GM12865 (cell line): ENCODE data around the gene GIMAP2.

ENCODE experiments used
- DNase-seq: peaks from one replicate; pipeline ENCODE4 v3.0.0; 2010; ENCODE audit warnings: low read depth
- H3K4me3 ChIP-seq: 2 replicates; pipeline ENCODE4 v1.5.1; 2011; ENCODE audit warnings: mild to moderate bottlenecking, low read depth, low read length, control low read depth
- TF ChIP-seq, protein P1 (sequence below): IDR thresholded peaks from 2 replicates; pipeline ENCODE4 v1.5.1; 2011; ENCODE audit warnings: low read length, control low read depth, low read depth, inconsistent platforms; ENCODE audit not compliant: insufficient read depth; ENCODE audit errors: missing control alignments

Gene GIMAP2

DNA sequence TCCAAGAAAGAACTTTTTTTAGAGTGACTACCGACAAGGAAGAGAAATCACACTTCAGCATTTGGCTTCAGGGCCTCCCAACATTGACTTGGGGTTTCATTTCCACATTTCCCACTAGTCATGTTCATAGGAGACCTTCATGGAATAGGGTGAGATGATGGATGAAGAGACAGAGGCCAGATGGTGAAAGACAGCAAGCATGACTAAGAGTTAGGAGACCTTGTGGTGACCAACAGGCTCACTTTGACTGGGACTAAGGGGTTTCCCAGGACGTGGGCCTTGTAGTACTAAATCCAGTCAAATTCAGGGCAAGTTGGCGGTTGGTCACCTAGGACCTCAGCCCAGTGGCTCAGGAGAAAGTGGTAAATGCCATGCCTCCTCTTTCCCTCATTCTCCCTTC, 48.7 kb downstream of the GIMAP2 start:
- TF ChIP-seq, protein P1, sequence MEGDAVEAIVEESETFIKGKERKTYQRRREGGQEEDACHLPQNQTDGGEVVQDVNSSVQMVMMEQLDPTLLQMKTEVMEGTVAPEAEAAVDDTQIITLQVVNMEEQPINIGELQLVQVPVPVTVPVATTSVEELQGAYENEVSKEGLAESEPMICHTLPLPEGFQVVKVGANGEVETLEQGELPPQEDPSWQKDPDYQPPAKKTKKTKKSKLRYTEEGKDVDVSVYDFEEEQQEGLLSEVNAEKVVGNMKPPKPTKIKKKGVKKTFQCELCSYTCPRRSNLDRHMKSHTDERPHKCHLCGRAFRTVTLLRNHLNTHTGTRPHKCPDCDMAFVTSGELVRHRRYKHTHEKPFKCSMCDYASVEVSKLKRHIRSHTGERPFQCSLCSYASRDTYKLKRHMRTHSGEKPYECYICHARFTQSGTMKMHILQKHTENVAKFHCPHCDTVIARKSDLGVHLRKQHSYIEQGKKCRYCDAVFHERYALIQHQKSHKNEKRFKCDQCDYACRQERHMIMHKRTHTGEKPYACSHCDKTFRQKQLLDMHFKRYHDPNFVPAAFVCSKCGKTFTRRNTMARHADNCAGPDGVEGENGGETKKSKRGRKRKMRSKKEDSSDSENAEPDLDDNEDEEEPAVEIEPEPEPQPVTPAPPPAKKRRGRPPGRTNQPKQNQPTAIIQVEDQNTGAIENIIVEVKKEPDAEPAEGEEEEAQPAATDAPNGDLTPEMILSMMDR = no peak
- H3K4me3 ChIP-seq = no peak overlapping the region
- peak; percentile 82 for DNase-seq

DNA sequence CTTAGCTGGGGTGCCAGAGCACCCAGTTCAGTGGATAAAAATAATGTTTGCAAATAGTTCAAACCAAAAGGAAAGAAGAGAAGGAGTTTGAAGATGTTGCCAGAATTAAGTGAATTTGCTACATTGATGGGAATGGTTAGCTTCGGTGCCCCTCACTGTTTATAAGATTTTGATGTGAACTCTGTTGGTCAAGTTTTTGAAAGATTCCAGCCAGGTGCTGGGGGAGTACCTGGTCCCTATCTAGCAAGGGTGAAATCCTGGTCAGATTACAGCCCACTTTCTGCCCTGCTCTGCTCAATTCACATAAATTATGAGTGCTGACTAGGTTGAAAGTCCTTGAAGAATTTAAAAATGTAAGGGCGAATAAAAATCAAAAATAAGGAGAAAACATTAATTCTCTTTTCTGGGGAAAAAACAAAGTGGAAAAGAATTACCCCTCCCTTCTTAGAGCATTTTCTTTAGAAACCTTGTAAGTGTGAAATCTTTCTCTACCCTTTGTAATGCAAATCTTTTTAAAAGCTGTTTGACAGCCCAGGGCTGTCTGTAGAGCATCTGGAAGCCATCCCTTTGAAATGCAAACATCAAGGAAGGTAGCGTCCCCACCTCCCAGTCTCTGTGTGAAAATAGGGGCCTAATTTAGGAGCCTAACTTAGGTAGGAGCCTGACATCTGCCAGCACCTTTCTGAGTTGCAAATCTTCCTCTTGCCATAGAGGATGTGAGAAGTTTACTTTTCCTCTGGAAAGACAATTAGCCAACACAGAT, 50.3 kb downstream of the GIMAP2 start:
- no peak overlapping the region for H3K4me3 ChIP-seq
- DNase-seq = no peak
- TF ChIP-seq, protein P1 = no peak

DNA sequence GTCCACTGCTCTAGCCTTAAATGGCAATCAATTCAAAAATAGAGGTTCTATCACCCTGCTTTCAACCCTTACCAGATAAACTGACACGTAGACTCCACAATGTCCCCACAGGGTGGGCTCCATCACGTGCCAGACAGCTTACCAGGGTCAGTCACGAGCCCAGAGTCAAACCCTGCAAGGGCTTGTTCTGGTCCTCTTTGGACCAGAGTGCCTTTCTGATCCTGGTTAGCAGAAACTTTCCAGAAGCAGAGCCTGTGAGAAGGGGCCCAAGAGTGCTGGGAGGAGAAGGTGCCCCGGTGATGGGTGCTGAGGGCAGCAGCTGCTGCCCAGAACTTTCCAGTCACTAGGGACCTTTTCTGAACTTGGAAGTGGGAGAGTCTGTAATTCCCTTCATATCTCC, 51.4 kb downstream of the GIMAP2 start:
- no peak for DNase-seq
- H3K4me3 ChIP-seq = peak overlapping the region; percentile 88
- TF ChIP-seq, protein P1 = no peak

DNA sequence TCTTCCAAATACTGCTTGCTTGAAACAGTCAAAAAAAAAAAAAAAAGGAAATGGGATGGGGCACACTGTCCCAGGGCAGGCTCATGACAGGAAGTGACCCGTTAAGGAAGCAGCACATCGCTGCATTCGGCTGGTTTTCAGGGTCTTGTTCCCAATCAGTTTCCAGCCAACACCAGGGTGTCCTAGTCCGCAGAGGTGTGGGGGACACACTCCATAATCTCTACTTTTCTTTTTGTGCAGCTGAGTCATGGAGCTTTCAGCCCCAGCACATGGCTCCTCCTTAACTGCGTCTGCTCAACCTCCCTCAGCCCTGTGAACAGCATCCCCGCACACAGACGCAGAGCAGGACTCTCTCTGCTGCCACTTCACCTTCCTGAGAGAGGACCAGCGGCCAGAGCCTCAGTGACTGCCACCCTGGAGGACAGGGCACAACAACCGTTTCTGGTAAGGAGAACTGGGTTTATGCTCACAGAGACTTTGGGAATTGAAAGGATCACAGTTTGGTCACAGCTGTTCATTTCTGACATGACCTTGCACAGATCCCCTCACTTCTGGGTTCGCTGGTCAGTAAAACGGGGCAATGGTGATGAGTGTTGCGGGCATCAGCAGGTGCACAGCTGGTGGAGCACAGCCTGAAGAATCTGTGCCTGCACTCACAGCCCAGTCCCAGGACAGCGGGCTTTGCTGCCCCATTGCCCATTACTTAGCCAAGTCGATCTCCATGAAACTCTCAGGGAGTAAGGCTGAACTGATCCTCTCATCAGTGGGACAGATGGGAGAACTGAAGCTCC, 52.0 kb downstream of the GIMAP2 start, which contains the start of gene GIMAP5:
Gene GIMAP5, plus strand, starts transcription at position 154 of the 791 bp plus-strand sequence. CDS start 3,467 bp downstream, outside the sequence.
- peak within 1 kb of the TSS; percentile 88 for H3K4me3 ChIP-seq
- peak; percentile 59 for DNase-seq
- TF ChIP-seq, protein P1 = no peak

DNA sequence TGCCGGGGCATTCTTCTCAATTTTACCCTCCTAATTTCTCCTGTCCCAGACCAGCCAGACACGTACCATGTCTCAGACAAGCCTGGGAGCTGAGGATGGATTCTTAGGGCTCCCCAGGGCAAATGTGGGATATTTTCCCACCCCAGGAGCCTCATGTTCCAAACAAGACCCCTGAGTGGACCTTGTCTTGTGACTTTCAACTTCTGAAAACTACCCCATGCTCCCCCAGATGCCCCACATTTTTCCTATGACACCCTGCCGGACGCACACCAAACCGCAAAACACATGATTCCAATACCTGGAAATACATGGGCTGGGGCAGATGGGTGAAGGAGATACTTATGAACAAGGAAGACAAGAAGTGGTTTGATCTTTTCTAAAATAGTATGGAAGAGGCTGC, 52.6 kb downstream of the GIMAP2 start:
- TF ChIP-seq, protein P1 = no peak
- peak overlapping the region; percentile 88 for H3K4me3 ChIP-seq

GRCh38 chr7:150738591-150739001, 53.1 kb downstream of the GIMAP2 start:
- TF ChIP-seq, protein P1 = no peak
- no peak for DNase-seq
- peak overlapping the region; percentile 88 for H3K4me3 ChIP-seq

More for the DNA sequence above, 52.6 kb downstream of the GIMAP2 start:
- no peak for DNase-seq
